HG02623 (cell line): ENCODE results near the gene KCNH4.
"Not testable (repeated sequence)": the region's sequence is repeated elsewhere in the genome, so short reads cannot be mapped to it uniquely, and the experiment has no call there.

Experiments
- ATAC-seq: cut with Tn5 transposase; IDR thresholded peaks from one replicate; pipeline ENCODE4 v1.9.1; 2021; ENCODE audit warnings: moderate library complexity; ENCODE audit not compliant: unreplicated experiment

KCNH4 gene

GRCh38 chr17:42179335-42179734 lies 1.6 kb downstream of the KCNH4 start:
- ATAC-seq, result no peak

DNA sequence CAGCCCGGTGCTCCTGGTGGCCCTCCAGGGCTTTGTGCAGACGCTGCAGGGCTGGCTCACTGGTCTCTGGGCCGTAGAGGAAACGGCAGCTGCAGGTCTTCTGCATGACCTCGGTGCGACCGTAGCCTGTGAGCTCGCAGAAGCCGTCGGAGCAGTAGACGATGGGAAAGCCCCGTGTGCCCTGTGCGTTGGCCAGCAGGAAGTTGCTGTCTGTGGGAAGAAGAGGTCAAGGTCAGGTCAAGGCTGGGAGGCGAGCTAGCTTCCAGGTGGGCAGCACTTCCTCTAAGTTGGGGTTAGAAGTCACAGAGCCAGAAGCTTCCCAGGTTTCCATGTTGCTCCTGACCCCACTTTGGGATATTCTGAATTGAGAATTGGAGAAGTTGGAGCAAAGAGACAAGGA lies 2.1 kb downstream of the KCNH4 start:
- ATAC-seq, result no peak

DNA sequence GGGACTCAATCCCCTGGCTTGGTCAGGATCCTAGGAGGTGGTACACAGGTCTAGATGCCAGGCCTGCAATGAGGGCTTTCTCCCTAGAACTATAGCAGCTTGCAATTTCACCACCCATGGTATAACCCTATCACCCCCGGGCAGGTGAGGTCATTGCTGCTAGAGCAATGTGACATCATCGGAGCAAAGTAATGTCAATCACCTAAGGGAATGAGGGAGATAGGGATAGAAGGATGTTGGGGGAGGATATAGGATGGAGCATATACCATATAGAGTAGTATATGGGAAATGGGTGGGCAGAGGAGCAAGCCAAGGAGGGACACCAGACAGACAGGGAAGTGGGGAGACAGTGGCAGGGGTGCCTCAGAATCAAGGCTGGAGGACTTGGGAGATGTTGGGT lies 3.3 kb downstream of the KCNH4 start:
- ATAC-seq, result no peak

- no peak for ATAC-seq
These were observed 6.7 kb downstream of the KCNH4 start for GRCh38 chr17:42174126-42174783.

DNA sequence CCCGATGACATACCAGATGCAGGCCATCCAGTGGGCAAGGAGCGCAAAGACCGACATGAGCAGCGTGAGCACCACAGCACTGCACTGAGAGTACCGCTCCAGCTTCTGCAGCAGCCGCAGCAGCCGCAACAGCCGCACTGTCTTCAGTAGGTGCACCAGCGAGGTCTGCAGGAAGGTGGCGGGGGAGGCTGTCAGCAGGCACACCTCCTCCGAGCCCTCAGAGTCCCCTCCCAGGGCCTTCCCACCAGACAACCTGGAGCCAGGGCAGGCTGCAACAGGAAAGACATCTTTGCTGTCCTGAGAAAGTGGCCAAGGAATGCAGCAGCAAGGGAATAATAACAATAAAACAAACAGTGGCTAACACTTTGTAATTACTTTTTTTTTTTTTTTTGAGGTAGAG lies 9.1 kb downstream of the KCNH4 start:
- ATAC-seq, result no peak

DNA sequence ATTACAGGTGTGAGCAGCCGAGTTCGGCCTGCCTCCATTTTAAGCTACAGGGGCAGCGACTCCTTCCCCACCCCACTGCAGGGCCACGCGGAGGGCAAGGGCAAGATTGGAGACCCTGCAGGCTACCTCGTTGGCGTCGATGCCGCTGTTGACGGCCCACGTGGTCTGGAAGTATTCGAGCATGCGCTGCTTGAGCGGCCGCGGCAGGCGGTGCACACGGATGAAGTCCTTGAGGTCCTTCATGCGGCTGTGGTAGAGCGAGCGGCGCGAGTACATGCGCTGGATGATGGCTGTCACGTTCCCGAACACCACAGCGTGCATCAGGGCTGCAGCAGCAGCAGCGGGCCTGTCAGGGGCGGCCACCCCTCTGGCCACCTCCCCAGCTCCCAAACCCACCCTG lies 11.6 kb downstream of the KCNH4 start:
- ATAC-seq, result no peak

DNA sequence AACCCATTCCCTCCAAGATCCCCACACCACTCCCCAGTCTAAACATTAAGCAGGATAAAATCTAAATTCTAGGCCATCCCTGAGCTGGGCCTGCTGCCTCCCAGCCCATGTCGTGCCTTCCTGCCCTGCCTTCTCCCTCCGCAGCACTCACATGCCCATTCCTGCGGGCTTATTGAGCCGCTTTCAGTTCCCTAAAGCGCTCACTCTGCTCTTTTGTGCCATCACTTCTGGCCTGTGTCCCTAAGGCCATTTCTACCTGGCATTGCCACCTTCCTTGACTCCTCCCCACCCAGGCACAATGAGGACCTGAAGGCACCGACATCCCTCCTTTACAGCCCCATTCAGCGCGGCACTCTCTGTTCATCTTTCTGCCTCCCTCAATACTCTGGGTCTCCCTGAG lies 13.1 kb downstream of the KCNH4 start:
- no peak for ATAC-seq

- ATAC-seq, result no peak
These were observed 14.7 kb downstream of the KCNH4 start for GRCh38 chr17:42166196-42166763.

- ATAC-seq, result no peak
These were observed 15.2 kb downstream of the KCNH4 start for GRCh38 chr17:42165751-42166150.

DNA sequence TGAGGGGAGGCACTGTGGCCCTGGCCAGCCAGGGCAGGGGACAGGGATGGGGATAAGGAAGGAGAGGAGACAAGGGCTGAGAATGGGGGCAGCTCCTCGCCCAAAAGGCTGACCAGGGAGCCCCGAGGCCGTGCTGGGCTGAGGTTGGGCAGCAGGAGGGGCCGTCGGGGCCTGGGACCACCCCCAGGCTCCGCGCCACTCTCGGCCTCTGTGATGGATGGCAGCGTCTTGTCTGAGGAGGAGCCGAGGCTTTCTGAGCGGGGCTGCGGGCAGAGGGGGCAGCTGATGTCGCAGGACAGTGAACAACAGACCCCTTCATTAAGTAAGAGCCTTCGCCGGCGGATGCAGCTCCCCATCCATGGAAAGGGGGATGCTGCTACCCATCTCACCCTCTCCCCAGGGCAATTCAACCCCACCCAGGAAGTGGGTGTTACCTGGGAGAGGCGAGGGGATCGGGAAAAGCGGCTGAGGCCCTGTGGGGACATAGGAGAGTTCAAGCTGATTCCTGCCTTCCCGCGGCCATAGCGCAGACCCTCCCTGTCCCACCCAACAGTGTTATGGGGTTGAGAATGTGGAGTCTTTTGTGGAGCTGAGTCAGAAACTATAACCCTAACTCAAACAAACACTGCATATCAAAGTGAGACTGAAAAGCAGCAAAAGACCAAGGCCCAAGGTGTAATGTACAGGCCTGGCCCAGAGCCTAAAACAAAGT lies 17.1 kb downstream of the KCNH4 start:
- ATAC-seq, result no peak

DNA sequence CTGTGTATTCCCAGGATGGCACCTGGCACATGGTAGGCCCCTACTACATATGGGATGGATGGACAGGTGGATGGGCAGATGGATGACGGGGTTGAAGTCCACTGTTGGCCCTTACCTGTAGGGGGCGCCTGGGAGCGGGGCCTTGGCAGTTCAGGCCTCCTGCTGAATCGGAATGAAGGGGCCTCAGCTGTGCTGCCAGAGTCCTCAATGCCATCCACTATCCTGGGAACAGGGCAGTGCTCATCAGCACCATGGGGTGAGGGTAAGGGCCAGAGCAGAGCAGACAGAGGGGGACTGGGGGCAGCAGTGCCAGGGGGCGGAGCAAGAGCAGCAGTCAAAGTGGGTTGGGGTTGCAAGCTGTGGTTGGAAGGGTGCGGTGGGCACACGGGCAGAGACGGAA lies 17.8 kb downstream of the KCNH4 start:
- no peak for ATAC-seq

- no peak for ATAC-seq
These were observed 20.4 kb downstream of the KCNH4 start for GRCh38 chr17:42160531-42160910.

- ATAC-seq, result no peak
These were observed 21.0 kb downstream of the KCNH4 start for GRCh38 chr17:42159796-42160530.

GRCh38 chr17:42155614-42156045 lies 25.3 kb downstream of the KCNH4 start:
- no peak for ATAC-seq

DNA sequence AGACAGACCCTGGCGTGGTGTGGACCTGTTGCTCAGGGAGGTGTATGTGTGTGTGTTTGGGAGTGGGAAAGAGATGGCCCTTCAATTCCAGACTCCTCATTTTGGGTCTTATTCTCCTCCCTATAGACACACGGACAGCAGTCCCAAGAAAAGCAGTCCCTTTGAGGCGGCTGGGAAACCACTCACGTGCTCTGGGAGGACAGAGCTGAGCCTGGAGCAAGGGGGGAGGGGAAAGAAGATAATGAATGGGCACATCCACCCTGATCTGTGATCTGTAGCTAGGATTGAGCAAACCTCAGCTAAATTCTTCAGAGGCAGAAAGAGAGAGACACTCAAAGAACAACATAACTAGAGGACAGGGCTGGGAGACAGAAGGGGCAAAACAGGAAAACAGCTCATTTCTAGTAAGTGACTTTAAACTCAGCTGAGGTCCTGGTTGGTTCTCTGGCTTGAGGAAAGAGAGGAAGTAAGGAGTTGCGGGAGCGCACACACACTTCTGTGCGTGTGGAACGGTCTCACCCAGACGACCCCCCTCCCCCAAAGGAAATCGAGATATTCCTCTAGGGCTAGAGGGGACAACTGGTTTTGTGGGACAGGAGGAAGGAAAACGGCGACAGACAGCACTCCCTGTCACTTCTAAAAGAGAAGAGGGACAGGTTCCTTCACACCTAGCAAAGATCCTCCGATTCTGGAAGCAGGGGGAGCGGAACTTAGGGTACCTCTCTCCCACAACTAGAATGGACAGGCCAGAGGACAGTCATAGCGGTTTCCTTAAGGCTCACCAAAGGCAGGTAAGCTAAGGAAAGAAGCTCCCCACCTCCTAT lies 26.8 kb downstream of the KCNH4 start:
- no peak for ATAC-seq

- ATAC-seq, result no peak
These were observed 33.9 kb downstream of the KCNH4 start for GRCh38 chr17:42146911-42147607.

- not testable (repeated sequence) for ATAC-seq
These were observed 37.8 kb downstream of the KCNH4 start for GRCh38 chr17:42143138-42143537.

DNA sequence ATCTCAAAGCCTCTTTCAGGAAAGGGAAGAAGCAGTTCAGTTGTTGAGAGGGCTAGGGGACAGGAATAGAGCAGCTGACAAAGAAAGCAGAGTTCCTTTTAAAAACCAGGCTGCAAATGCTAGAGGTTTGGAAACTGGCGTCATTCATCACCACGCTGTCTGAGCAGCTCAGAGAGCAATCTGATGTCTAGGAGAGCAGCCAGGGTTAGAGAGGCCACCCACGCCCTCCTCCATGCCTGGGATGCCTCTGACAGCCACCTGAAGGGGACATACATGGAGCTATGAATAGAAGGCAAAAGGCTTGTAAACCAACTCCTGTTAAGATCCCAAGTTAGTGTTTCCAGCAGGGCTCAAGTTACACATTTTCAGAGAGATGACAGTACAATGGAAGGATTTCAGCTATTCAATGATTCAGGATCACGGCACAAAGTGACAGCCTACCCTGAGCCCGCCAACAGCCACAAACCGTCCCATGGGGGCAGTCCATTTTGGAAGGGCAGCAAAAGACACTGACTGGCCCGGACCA lies 38.5 kb downstream of the KCNH4 start:
- ATAC-seq, result no peak

GRCh38 chr17:42141382-42141781 lies 39.6 kb downstream of the KCNH4 start:
- no peak for ATAC-seq

GRCh38 chr17:42140690-42141089 lies 40.3 kb downstream of the KCNH4 start:
- not testable (repeated sequence) for ATAC-seq
